Large intestine (tissue), 3 donors: ENCODE measurements around the gene LRRC27. TPM values are rescaled to one million over a fixed set of nuclear protein-coding genes. Genes with fewer than 3 reads are reported as not detected.
A peak's percentile ranks its signal among the peaks of the same experiment; 100 is the strongest.
"Not testable (repeated sequence)": the region's sequence is repeated elsewhere in the genome, so short reads cannot be mapped to it uniquely, and the experiment has no call there.

Source experiments
- DNase-seq, 2 donors: peaks; one replicate each; pipeline versions ENCODE4 v3.0.0 to v3.0.0-alpha.2; 2013
- H3K27ac ChIP-seq: one replicate; pipeline ENCODE4 v1.5.1; 2013; ENCODE audit warnings: low read length
- H3K27me3 ChIP-seq: 2 replicates; pipeline ENCODE4 v1.6.1; 2013; ENCODE audit warnings: low read length; ENCODE audit not compliant: control insufficient read depth, insufficient read depth
- H3K36me3 ChIP-seq: 2 replicates; pipeline ENCODE4 v1.6.1; 2013; ENCODE audit warnings: low read length; ENCODE audit not compliant: control insufficient read depth, insufficient read depth
- H3K4me1 ChIP-seq: one replicate; pipeline ENCODE4 v1.6.1; 2013; ENCODE audit warnings: low read length; ENCODE audit not compliant: control insufficient read depth, insufficient read depth
- H3K4me3 ChIP-seq: one replicate; pipeline ENCODE4 v1.5.1; 2013; ENCODE audit warnings: low read length
- H3K9me3 ChIP-seq: one replicate; pipeline ENCODE4 v1.6.1; 2013; ENCODE audit warnings: mild to moderate bottlenecking, low read depth, low read length, moderate library complexity; ENCODE audit not compliant: control insufficient read depth
- WGBS: methylation state at CpG from one replicate; pipeline ENCODE4 v1.1.5; 2013; ENCODE audit warnings: low lambda C conversion rate; ENCODE audit not compliant: insufficient coverage; 5-methylcytosine and 5-hydroxymethylcytosine counted together
- polyA plus RNA-seq: library from polyadenylated mRNA; unstranded; fragments of 120-200 nt; gene quantifications from one replicate; pipeline ENCODE4 v1.2.1, GENCODE V29; 2013

The LRRC27 gene
- polyA plus RNA-seq, 1 donor: 20.7 TPM

DNA sequence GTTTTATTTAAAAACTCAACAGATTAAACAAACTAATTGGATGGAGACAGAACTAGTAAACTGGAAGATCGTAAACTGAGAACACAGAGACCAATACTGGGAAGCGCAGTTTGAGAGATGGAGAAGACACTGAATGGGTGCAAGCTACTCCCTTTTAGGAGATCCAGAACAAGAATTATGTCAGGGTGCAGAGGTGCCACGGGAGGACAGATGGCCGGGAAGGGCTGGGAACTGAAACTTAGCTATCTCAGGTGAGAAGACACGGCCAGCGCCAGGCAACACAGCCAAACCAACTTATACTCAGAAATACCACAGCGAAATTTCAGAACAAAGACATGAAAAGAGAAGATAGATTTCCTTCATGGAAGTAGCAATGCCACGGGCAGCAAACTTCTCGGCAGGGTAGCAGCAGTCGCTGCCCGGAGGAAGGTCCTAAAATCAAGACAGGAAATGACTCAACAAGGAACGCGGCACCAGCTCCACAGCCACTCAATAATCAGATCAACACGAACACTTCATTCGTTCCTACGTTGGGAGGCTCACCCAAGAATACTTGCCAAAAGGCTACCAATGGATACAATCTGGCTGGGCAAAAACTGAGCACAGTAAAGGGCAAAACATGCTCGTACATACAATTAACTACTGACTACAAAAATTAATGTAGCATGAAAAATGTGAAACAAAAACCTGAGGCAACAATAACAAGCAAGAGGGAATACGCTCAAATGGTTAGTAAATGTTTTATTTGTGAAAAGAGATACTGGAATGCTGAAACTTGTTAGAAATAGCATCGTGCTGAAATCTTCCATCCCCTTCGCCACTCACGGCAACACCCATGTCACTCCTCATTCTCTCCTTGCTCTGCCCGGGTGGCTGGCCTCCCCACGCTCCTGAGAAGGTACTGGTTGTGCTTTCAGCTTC lies 2.2 kb upstream of the LRRC27 start:
- peaks cover 3% of the 10 kb centered on the region for H3K36me3 ChIP-seq
- H3K9me3 ChIP-seq: no peaks in the 10 kb centered on the region
- peaks cover 12% of the 10 kb centered on the region for H3K4me1 ChIP-seq
- H3K27ac ChIP-seq: no peak overlapping the region
- H3K27me3 ChIP-seq: no peaks in the 10 kb centered on the region
- no peak for DNase-seq
- WGBS: 80% methylated on average over 1 of the region's 23 CpGs
- H3K4me3 ChIP-seq: no peak overlapping the region

DNA sequence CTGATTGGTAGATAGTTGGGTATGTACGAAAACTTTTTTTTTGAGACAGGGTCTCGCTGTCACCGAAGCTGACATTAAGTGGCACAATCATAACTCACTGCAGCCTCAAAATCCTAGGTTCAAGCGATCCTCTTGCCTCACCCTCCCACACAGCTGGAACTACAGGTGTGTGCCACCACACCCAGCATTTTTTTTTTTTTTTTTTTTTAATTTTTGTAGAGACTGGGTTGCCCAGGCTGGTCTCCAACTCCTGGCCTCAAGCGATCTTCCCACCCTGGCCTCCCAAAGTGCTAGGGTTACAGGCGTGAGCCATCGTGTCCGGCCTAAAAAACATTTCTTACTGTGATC lies 1.5 kb upstream of the LRRC27 start:
- H3K36me3 ChIP-seq: peaks cover 3% of the 10 kb centered on the region
- no peak overlapping the region for H3K27ac ChIP-seq
- no peak for DNase-seq
- peak overlapping the region; percentile 10 for H3K4me3 ChIP-seq
- no peaks in the 10 kb centered on the region for H3K27me3 ChIP-seq
- WGBS: 100% methylated on average over 3 of the region's 8 CpGs
- H3K9me3 ChIP-seq: no peaks in the 10 kb centered on the region
- peaks cover 14% of the 10 kb centered on the region for H3K4me1 ChIP-seq

DNA sequence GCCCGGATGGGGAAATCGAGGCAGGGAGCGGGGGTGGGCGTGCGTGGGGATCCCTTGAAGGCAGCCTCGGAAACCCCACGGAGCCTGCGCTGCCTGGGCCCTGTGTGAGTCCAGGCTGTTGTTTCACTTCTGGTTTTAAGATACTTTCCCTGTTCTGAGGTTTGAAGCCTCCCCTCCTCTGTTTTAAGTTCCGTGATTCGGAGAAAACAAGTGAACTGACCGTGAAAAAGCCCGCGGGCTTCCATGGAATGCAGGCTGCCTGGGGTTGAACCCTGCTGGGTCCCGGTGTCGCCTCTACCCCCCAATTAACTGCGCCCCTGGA lies 401 bp downstream of the LRRC27 start:
- Histone ChIP-seq H3K36me3 (no peaks in the 10 kb centered on the region), H3K9me3 (no peaks in the 10 kb centered on the region), H3K4me3 (peak overlapping the region; percentile 83), H3K4me1 (peaks cover 25% of the 10 kb centered on the region), H3K27me3 (no peaks in the 10 kb centered on the region), H3K27ac (peak overlapping the region; percentile 61)
- WGBS: no CpG with 5 or more reads among the region's 16 CpGs
- no peak for DNase-seq

DNA sequence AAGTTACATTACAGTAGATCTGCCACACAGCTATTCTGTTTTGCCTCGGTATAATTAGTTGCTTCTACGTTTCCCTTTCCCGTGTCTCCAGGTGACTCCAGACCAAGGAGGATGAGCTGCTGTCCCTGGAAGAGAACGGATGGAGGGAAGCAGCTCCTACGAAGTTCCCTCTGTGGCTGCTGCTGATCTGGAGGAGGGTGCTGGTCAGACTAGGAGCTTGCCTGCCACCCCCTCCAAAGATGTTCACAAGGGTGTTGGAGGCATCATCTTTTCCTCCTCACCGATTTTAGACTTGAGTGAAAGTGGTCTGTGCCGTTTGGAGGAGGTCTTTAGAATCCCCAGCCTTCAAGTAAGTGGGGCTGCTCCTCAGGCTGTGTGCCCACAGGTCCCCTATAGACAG lies 1.4 kb downstream of the LRRC27 start:
- DNase-seq: no peak
- no peaks in the 10 kb centered on the region for H3K27me3 ChIP-seq
- no peaks in the 10 kb centered on the region for H3K9me3 ChIP-seq
- no peaks in the 10 kb centered on the region for H3K36me3 ChIP-seq
- no CpG with 5 or more reads among the region's 7 CpGs for whole genome bisulfite sequencing
- H3K4me3 ChIP-seq: no peak overlapping the region
- peaks cover 25% of the 10 kb centered on the region for H3K4me1 ChIP-seq
- no peak overlapping the region for H3K27ac ChIP-seq

DNA sequence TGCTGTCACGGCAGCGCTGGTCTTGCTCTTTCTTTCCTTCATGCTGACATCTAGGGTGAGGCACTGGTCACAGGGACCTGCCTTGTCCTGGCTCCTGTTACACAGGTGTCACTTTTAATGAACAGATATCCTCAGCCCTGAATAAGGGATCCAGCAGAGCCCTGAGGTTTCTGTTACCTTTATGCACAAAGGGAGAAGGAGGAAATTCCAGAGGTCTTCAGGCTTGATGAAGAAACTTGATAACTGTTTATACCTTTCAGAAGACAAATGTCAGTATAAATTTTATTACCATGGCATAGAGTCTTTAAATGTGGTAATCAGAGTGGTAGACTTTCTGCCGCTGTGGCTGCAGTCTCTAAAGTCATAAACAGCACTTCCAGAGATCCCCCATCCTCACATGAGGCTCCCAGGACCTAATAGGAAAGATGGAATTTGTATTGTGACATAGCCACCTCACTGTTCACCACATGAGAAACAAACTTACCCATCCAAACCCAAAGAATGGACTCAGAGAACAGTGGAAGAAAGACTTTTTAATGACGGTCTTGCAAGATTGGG lies 2.7 kb downstream of the LRRC27 start:
- Histone ChIP-seq H3K27ac (no peak overlapping the region), H3K36me3 (peaks cover 5% of the 10 kb centered on the region), H3K9me3 (no peaks in the 10 kb centered on the region), H3K4me3 (peak overlapping the region; percentile 0), H3K4me1 (peaks cover 25% of the 10 kb centered on the region), H3K27me3 (no peaks in the 10 kb centered on the region)
- DNase-seq: no peak
- WGBS: no CpG with 5 or more reads among the region's 4 CpGs

DNA sequence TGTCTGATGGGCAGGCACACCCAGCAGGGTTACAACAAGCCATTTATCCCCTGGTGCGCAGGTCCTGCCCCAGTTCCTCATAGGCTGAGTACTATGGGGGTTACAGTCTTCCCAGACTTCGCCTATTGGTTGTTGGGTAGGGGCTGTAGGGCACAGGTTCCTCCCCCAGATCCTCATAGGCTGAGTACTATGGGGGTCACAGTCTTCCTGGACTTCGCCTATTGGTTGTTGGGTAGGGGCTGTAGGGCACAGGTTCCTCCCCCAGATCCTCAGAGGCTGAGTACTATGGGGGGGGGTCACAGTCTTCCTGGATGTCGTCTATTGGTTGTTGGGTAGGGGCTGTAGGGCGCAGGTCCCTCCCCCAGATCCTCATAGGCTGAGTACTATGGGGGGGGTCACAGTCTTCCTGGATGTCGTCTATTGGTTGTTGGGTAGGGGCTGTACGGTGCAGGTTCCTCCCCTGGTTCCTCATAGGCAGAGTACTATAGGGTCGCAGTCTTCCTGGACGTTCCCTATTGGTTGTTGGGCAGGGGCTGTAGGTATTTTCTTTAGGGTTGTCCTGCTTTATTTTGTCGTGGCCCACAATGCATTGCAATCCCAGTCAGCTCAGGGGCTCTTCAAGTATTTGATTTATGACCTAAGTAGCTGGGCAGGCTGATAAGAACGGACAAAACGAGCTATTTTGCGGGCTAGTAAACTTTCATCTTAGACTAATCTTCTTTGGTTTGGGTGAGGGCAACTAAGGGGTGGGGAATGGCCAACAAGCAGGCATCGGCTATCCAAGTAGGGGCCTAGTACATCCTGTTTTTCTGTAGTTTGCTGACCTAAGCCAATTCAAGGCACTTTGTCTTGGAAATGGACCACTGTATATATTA lies 3.4 kb downstream of the LRRC27 start:
- peak overlapping the region; percentile 0 for H3K4me3 ChIP-seq
- peak; percentile 73 to 85 for DNase-seq
- H3K27ac ChIP-seq: peak overlapping the region; percentile 84
- no peaks in the 10 kb centered on the region for H3K9me3 ChIP-seq
- H3K36me3 ChIP-seq: peaks cover 8% of the 10 kb centered on the region
- WGBS: no CpG with 5 or more reads among the region's 14 CpGs
- no peaks in the 10 kb centered on the region for H3K27me3 ChIP-seq
- H3K4me1 ChIP-seq: peaks cover 22% of the 10 kb centered on the region

DNA sequence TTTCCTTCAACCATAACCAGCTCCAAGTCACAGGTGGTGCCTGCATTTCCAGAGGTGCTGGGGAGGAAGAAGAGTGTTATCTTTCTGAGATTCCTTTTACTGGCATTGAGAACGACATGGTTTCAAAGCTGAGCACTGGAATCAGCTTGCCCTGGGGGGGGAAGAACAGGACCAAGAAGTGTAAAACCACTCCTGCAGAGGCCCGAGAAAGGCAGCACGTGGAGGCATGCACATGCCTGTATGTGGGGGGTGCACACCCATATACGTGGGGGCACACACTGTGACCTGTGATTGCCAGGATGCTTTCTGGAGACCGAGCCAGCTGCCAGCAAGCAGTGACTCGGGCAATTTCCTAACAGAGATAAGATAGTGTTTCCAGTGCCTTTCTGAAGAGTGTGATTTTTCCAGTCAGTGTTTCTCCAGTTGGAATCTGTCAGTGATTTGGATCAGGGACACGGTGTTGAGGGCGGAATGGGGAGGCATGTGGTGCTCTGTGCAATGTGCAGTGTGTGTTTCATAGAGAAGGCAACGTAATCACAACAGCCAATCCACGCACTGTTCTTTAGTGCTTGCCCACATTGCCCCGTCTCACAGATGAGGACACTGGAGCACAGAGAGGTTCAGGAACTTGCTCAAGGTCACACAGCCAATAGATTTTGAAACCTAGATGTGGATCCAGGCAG lies 4.2 kb downstream of the LRRC27 start:
- H3K36me3 ChIP-seq: peaks cover 9% of the 10 kb centered on the region
- H3K27me3 ChIP-seq: no peaks in the 10 kb centered on the region
- no peaks in the 10 kb centered on the region for H3K9me3 ChIP-seq
- DNase-seq: peak; percentile 69 to 84
- peak overlapping the region; percentile 84 for H3K27ac ChIP-seq
- peak overlapping the region; percentile 47 for H3K4me3 ChIP-seq
- peaks cover 20% of the 10 kb centered on the region for H3K4me1 ChIP-seq
- 60% methylated on average over 1 of the region's 11 CpGs for WGBS

GRCh38 chr10:132336919-132337407 lies 5.0 kb downstream of the LRRC27 start:
- Histone ChIP-seq H3K9me3 (no peaks in the 10 kb centered on the region), H3K27ac (peak overlapping the region; percentile 84), H3K27me3 (no peaks in the 10 kb centered on the region), H3K4me3 (peak overlapping the region; percentile 47), H3K4me1 (peaks cover 20% of the 10 kb centered on the region), H3K36me3 (peaks cover 12% of the 10 kb centered on the region)
- peak; percentile 22 to 73 for DNase-seq
- no CpG with 5 or more reads among the region's 19 CpGs for WGBS

- peak overlapping the region; percentile 47 for H3K4me3 ChIP-seq
- no CpG with 5 or more reads among the region's 7 CpGs for WGBS
These were observed 5.9 kb downstream of the LRRC27 start for GRCh38 chr10:132337854-132338253.

DNA sequence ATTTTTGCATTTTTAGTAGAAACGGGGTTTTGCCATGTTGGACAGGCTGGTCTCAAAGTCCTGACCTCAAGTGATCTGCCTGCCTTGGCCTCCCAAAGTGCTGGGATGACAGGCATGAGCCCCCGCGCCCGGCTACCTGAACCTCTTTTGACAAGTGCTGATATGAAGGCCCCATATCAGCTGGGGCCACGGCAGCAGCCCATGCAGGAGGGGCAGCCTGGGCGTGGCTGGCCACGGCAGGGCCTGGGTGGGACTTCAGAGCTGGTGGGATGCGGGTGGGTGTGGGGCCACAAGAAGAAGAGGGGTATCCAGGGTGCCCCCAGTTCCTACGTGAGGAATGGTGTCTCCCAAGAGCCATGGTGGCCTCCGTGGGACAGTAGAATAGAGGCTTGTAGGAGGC lies 6.9 kb downstream of the LRRC27 start:
- Histone ChIP-seq H3K9me3 (no peaks in the 10 kb centered on the region), H3K4me3 (no peak overlapping the region), H3K27ac (no peak overlapping the region), H3K27me3 (no peaks in the 10 kb centered on the region), H3K4me1 (peaks cover 13% of the 10 kb centered on the region), H3K36me3 (peaks cover 25% of the 10 kb centered on the region)
- no CpG with 5 or more reads among the region's 10 CpGs for WGBS
- no peak for DNase-seq

More at GRCh38 chr10:132337854-132338253, 5.9 kb downstream of the LRRC27 start:
- H3K27me3 ChIP-seq, DNase-seq, H3K27ac ChIP-seq, H3K9me3 ChIP-seq: not testable (repeated sequence)
- peaks cover 16% of the 10 kb centered on the region for H3K36me3 ChIP-seq
- H3K4me1 ChIP-seq: peaks cover 14% of the 10 kb centered on the region
